Measurements from ENCODE around the gene BCAR1. TPM values are rescaled to one million over a fixed set of nuclear protein-coding genes. Genes with fewer than 3 reads are reported as not detected.

The BCAR1 gene
- polyA plus RNA-seq, 1 donor from 2014 or later, result not detected

DNA sequence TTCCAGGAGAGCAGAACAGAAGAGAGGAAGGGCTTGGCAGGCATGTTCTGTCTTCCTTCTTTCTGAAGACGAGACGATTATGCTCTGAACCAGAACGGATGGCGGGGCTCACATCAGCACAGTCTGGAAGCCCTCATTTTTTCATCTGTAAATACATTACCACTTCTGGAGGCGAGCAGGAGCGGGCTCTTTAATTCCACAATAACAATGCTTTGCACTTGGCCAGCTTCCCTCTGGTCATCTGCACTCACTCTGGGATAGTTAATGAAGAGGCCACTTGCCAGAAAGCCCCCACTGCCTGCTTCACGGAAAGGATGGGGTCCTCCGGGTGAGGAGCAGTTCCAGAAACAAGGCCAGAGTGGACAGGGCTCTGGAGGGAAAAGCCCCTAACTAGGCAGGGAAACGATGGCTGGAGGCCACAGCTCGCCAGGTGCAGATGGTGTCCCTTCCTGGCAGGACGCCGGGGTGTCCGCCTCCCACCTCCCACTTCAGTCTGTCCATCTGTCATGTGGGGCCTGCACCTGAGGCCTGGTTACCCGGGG is 13.1 kb upstream of the BCAR1 start:
- H3K27ac Mint-ChIP-seq, result peak overlapping the region in 1 of 3 donors; percentile 31
- peaks cover 46% of the 10 kb centered on the region for H3K27me3 Mint-ChIP-seq
- no peaks in the 10 kb centered on the region for H3K36me3 Mint-ChIP-seq
- H3K4me3 Mint-ChIP-seq, result peak overlapping the region; percentile 61 to 90 (median 76)
- no peaks in the 10 kb centered on the region for H3K9me3 Mint-ChIP-seq
- peaks cover 2 to 6% (median 2%) of the 10 kb centered on the region in 3 donors for H3K4me1 Mint-ChIP-seq

DNA sequence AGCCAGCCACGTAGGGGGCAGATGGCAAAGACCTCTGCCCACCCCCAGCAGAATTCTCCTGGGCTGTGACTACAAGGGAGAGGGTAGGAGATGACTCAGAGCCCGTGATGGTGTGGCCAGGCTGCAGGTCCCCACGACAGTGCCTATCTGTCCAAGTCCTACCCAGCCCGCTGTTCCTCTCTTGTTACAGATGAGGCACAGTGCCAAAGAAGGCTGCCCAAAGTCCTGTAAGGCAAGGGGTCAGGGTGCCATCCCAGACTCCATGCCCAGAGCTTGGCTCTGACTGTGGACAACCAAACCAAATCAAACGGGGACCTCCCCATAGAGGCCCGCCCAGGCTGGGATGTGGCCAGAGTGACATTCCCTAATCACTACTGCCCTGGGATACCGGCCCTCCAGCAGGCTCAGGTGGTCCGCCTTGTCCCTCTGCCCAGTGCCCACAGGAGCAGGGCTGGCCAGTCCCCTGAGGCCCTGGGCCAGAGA is 12.6 kb upstream of the BCAR1 start:
- Mint-ChIP-seq H3K27ac (no peak overlapping the region), H3K36me3 (no peaks in the 10 kb centered on the region), H3K27me3 (peaks cover 46% of the 10 kb centered on the region), H3K4me1 (peaks cover 2 to 6% (median 2%) of the 10 kb centered on the region in 3 donors), H3K4me3 (peak overlapping the region; percentile 61 to 90 (median 76)), H3K9me3 (no peaks in the 10 kb centered on the region)

DNA sequence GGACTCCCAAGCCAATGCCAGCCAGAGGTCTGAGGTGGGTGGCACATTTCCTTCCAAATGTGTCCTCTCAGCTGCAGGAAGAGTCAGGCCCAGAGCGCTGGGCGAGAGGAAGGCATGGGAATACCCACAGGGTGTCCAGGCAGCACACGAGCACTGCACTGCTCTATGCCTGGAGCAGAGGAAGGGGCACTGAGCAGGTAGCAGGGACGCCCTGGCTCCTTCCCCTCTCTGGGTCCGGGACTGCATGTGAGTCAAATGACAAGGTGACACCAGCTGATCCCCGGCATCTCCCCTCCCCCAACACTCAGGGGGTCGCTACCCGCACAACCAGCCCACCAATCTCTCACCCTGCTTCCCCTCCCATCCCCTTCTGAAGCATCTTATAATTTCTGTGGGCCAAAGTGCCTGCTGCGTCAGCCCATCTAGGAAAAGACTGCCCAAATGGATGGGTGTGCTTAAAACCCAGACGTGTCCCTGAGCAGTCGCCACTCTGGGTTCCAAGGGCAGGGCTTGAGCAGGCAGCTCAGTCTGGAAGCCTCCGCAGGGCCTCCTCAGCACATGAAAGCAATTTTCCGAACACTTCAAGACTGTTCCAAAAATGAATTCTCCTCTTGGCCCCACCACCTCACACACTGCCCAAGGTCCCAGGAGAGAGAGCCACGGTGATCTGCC is 12.0 kb upstream of the BCAR1 start:
- no peak overlapping the region for H3K27ac Mint-ChIP-seq
- H3K4me3 Mint-ChIP-seq, result no peak overlapping the region
- H3K4me1 Mint-ChIP-seq, result peaks cover 2 to 6% (median 2%) of the 10 kb centered on the region in 3 donors
- H3K27me3 Mint-ChIP-seq, result peaks cover 46% of the 10 kb centered on the region
- no peaks in the 10 kb centered on the region for H3K9me3 Mint-ChIP-seq
- no peaks in the 10 kb centered on the region for H3K36me3 Mint-ChIP-seq

DNA sequence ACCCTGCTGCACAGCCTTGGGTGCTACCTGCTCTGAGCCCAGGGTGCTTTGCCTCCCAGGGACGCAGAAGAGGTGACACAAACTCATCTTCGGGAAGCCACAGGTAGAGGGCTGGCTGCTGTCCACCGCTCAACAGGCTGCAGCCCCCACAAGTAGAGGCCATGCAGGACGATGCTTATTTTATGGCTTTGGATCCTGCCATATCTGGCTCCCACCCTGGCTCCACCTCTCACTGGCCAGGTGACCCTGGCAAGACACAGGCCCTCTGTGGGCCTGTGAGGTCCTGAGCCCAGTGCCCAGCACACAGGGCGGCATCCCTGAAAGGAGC is 11.3 kb upstream of the BCAR1 start:
- Mint-ChIP-seq H3K27me3 (peaks cover 49% of the 10 kb centered on the region), H3K4me1 (peaks cover 2 to 6% (median 2%) of the 10 kb centered on the region in 3 donors), H3K27ac (no peak overlapping the region), H3K36me3 (no peaks in the 10 kb centered on the region), H3K4me3 (peak overlapping the region in 1 of 4 donors; percentile 68), H3K9me3 (no peaks in the 10 kb centered on the region)

DNA sequence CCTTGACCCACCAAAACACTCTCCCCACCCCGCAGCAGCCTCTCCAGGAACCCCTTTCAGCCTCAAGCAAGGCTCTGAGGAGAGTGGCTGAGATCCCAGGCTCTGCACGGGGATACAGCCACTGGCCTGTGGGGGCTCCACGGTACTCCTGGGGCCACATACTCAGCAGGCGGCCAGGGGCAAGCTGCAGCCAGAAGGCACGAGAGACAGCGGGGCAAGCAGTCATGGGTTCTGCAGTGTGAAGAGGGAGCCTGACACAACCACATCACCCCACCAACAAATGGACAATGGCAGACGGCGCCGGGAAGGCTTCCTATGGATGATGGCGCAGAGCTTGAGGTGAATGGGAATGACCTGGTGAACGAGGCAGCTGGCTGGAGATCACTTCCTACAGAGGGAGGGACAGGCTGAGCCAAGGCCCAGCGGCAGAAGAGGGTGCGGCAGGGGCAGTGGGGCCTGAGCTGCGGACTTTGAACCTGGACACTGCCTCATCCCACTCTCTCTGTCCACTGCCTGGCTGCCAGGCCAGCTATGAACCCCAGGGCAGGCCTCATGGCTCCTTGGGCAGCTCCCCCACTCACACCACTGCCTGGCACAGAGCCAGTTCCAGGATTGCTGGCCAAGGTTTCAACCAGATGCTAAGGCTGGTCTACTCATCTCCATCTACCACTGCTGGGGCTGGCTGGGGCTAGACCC is 10.8 kb upstream of the BCAR1 start:
- H3K9me3 Mint-ChIP-seq, result no peaks in the 10 kb centered on the region
- H3K27me3 Mint-ChIP-seq, result peaks cover 53% of the 10 kb centered on the region
- no peak overlapping the region for H3K4me3 Mint-ChIP-seq
- peaks cover 2 to 6% (median 2%) of the 10 kb centered on the region in 3 donors for H3K4me1 Mint-ChIP-seq
- H3K36me3 Mint-ChIP-seq, result no peaks in the 10 kb centered on the region
- H3K27ac Mint-ChIP-seq, result no peak overlapping the region

DNA sequence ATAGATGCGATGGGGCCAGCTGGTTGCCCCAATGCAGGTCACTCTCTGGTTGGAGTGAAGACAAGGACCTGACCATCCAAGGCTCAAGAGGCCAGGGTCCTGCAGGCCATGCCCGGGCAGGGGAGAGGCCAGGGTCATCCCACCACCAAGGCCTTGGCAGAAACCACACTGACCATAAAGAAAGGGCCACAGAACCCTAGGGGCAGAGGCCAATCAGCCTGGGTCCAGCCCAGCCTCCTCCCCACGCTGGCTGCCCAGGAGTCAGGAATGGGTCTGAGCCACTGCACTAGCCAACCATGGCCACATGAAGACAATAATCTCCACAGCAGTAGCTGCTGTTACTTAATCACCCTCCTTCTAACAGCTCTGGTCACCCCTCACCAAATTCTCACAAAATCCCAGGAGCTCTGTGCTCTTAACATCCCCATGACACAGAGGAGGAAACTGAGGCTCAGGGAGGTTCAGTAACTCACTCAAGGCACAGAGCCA is 10.2 kb upstream of the BCAR1 start:
- Mint-ChIP-seq H3K4me1 (peaks cover 2 to 6% (median 2%) of the 10 kb centered on the region in 3 donors), H3K36me3 (no peaks in the 10 kb centered on the region), H3K4me3 (no peak overlapping the region), H3K27ac (no peak overlapping the region), H3K9me3 (no peaks in the 10 kb centered on the region), H3K27me3 (peaks cover 50% of the 10 kb centered on the region)

DNA sequence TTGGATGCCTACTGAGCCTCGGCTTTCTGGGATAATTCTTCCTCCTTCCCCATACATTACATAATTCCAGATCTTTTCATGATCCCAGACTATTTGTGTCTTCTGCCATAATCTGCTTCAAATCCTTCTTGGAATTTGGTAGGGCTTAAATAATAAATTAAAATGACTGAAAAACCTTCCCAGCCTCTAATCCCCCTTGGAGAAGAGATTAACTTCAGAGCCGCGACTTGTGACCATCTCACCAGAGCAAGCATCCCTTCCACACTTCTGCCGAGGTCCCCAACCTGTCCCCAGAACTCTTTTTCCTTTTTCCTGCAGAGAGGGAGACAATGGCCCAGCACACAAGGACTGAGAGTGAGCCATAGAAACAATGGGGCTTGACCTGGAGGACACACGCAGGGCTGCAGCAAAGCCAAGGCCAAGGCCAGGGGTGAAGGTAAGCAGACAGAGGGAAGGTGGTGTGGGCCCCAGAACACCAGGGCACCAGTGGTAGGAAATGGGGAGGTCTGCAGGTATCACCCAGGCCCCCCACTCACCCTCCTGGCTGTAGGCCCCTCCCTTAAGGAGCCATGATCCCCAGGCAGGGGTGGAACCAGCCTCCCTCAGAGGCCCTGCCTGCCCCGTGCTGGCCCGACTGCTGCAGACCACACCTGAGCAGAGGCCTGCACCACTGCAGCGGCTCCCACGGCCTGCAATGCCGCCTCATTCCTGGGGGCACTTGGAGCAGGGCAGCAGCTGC is 9.6 kb upstream of the BCAR1 start:
- Mint-ChIP-seq H3K27me3 (peaks cover 50% of the 10 kb centered on the region), H3K4me1 (peaks cover 0 to 6% (median 0%) of the 10 kb centered on the region in 3 donors), H3K36me3 (no peaks in the 10 kb centered on the region), H3K4me3 (peak overlapping the region in 1 of 4 donors; percentile 54), H3K9me3 (no peaks in the 10 kb centered on the region), H3K27ac (no peak overlapping the region)

DNA sequence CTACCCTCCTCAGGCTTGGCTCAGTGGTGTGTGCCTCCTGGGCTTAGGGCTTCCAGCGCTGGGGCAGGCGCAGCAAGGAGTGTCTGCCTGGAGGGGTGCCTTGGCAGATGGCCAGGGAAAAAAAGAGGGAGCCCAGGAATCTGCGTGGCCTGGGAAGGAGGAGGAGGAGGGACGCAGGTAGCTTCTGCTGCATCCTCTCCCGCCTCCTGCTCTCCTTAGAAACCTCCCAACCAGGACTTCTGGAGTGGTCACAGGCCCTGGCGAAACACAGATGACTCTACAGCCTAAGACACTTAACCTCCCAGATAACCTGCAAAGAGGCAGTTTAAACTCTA is 7.3 kb upstream of the BCAR1 start:
- Mint-ChIP-seq H3K4me3 (no peak overlapping the region), H3K4me1 (no peaks in the 10 kb centered on the region), H3K36me3 (no peaks in the 10 kb centered on the region), H3K9me3 (no peaks in the 10 kb centered on the region), H3K27ac (no peak overlapping the region), H3K27me3 (peaks cover 54% of the 10 kb centered on the region)

DNA sequence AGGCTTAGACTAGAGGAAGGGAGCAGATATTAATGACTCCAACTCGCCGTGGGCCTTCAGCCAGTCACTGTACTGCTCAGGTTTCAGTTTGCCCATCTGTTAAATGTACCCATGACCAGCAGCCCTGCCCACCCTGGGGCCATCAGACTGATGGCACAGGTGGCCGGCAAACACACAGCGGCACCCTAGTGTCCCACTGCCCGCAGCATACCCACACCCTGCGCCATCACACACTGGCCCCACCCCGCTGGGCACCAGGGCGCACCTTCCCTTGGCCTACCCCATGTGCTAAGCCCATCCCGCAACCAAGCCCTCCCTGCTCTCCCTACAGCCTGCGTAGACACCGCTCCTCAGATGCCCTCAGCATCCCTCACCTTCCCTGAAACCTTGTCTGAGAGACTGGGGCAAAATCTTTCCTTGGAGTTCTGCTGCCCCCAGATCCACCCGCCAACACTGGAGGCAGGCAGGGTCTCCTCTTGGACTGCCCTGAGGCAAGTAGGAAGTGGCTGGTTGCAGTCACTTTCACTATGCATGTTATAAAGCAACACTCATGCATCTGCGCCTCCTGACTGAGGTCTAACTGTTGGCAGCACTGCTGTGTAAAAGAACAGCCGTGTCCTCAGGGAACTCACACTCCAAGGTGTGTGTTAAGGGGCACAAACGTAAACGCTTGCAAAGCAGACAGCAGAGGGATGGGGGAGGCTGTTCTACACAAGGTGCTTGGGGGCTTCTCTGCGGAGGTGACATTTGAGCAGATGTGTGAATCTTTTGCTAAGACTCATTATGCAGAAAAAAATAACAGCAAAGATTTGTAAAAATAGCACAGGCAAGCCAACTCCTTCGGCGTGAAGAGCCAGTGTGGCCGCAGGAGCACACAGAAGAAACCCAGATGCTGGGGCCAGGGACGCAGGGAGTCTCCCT is 6.7 kb upstream of the BCAR1 start:
- Mint-ChIP-seq H3K4me3 (no peak overlapping the region), H3K27ac (peak overlapping the region in 1 of 3 donors; percentile 48), H3K36me3 (no peaks in the 10 kb centered on the region), H3K27me3 (peaks cover 53% of the 10 kb centered on the region), H3K4me1 (no peaks in the 10 kb centered on the region), H3K9me3 (no peaks in the 10 kb centered on the region)

DNA sequence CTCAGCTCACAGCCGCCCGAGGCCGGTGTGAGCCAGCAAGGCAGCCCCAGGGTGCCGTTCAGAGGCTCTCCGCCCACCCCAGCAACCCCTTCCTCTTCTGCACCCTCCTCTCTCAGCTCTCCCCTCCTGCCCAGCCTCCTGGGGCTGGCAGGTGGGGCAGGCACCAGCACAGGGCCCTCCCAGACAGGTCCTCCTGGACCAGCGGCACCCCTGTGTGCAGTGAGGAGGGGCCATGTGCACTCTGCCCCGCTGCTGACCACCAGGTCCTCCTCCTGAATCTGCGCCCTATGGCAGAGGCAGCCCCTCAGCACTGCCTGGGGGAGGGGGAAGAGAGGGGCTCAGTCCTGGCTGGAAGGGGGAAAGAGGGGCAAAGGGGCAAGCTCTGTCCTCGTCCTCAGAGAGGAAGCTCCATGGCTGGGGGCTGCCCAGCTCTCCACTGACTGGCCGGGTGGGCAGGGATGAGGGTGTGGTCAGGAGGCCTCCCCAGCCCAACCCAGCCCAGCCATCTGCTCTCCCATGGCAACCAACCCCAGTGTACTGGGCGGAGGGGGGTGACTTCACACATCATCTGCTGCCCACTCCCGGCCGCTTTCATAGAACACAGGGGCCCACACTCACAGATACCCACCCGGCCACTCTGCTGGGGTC is 5.4 kb upstream of the BCAR1 start:
- Mint-ChIP-seq H3K36me3 (no peaks in the 10 kb centered on the region), H3K4me1 (peaks cover 0 to 3% (median 0%) of the 10 kb centered on the region in 3 donors), H3K9me3 (no peaks in the 10 kb centered on the region), H3K27me3 (peaks cover 50% of the 10 kb centered on the region), H3K27ac (no peak overlapping the region), H3K4me3 (no peak overlapping the region)

DNA sequence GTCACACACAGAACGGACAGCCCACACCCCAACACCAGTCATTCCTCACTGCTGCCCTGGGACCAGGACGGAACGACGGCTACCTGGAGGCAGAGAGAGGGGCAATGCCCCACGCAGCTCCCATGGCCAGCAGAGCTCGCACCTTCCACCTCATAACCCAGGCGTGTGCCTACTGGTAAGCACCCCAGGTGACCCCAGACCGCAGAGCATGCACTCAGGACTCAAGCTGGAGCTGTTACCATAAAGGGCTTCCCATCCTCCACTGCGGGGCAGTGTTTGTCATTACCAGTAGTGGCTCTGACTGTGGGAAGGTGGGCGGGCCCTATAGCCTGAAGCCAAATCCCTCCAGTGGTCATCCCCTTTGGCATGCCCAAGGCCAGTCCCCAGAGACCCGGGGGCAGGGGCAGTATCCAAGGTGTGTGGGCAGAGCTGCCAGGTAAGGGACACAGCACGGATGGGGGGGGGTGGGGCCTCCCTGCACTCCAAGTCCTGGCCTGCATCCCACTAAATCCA is 4.7 kb upstream of the BCAR1 start:
- no peak overlapping the region for H3K27ac Mint-ChIP-seq
- no peaks in the 10 kb centered on the region for H3K36me3 Mint-ChIP-seq
- no peaks in the 10 kb centered on the region for H3K9me3 Mint-ChIP-seq
- H3K4me1 Mint-ChIP-seq, result peaks cover 0 to 4% (median 0%) of the 10 kb centered on the region in 3 donors
- peaks cover 51% of the 10 kb centered on the region for H3K27me3 Mint-ChIP-seq
- H3K4me3 Mint-ChIP-seq, result no peak overlapping the region

DNA sequence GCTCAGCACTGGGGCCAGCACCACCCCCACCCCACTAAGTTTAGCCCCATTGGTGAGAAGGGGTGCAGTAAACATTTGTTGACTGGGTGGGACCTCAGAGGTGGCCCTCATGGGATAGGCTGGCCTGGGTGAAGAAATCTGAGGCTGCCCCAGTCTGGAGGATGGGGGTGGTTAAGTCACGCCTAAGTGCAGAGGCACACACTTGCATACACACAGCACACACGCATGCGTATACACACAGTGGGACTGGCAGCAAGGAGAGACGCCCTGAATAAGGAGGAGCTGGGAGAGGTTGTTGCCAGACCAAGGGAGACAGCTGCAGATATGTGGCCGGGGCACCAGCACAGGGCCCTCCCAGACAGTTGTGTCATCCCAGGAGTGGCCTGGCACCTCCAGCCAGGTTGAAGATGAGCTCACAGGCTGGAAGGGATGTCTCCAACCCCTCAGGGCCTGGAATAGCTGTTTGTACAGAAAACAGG is 3.0 kb upstream of the BCAR1 start:
- H3K9me3 Mint-ChIP-seq, result no peaks in the 10 kb centered on the region
- H3K4me1 Mint-ChIP-seq, result peaks cover 0 to 4% (median 3%) of the 10 kb centered on the region in 3 donors
- peaks cover 50% of the 10 kb centered on the region for H3K27me3 Mint-ChIP-seq
- no peak overlapping the region for H3K27ac Mint-ChIP-seq
- H3K4me3 Mint-ChIP-seq, result no peak overlapping the region
- H3K36me3 Mint-ChIP-seq, result no peaks in the 10 kb centered on the region

DNA sequence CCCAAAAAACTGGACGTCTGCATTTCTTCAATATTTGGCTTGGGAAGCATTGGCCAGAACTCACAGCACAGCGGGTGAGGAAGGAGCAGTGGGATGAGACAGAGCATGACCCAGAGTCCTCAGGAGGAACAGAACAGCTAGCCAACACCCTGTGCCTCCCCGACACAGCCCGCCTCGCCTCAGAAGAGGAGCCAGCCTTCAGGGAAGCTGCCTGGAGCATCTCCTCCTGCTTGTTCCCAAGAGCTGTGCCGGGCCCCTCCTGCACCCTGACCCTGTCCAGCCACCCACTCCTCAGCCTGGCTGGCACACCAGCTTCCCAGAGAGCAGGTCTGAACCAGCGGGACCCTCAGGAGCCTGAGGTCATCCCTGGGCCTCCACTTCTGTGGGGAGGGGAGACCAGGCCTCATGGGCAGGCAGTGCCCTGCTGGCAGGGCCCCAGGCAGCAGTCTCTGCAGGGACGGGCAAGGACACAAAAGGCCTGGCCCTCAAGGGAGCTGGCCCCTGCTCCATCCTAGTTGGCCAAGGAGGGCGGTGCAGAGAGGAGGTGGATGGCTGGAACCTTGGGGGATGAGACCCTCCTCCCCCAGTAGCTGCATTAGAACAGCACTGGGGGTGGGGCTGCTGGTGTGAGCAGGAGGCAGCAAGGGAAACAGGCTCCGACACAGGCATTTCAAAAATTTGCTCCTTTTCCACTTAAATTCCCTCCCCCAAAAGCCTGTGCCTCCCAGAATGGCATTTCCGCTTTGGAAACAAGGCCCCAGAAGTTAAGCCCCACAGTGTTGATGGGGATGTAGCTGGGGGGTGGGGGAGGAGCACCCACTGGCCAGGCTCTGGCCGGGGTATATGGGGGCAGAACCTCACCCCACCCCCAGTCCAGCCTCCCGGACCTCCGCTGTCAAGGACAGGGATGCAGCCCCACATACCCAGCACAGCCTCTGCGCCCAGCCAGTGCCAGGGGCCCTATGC is 1.8 kb upstream of the BCAR1 start:
- peaks cover 49% of the 10 kb centered on the region for H3K27me3 Mint-ChIP-seq

More for the DNA sequence above, 1.8 kb upstream of the BCAR1 start:
- Mint-ChIP-seq H3K9me3 (no peaks in the 10 kb centered on the region), H3K27ac (no peak overlapping the region), H3K4me1 (peaks cover 0 to 4% (median 3%) of the 10 kb centered on the region in 3 donors), H3K4me3 (no peak overlapping the region), H3K36me3 (no peaks in the 10 kb centered on the region)

All from IgD-negative memory B cell (primary cell).